HepG2 (cell line): ENCODE measurements around the gene HSPA5. TPM values are rescaled to one million over a fixed set of nuclear protein-coding genes. Genes with fewer than 3 reads are reported as not detected.

Experiments used
- HDAC2 ChIP-seq: sonication (generic); formaldehyde crosslinking; IDR thresholded peaks from 2 replicates; pipeline ENCODE4 v1.4.0; 2020; ENCODE audit warnings: missing genetic modification reagents
- HNRNPLL ChIP-seq: fragments of 200-400 bp; formaldehyde crosslinking; IDR thresholded peaks from 2 replicates; pipeline ENCODE4 v1.6.1; 2017; ENCODE audit warnings: mild to moderate bottlenecking, low read depth, low read length; ENCODE audit not compliant: poor library complexity, severe bottlenecking
- HOXA3 ChIP-seq: sonication (generic); formaldehyde crosslinking; IDR thresholded peaks from 2 replicates; pipeline ENCODE4 v1.5.0; 2020; ENCODE audit warnings: missing genetic modification reagents
- MIER3 ChIP-seq: IDR thresholded peaks from 2 replicates; pipeline ENCODE4 v1.6.1; 2016; ENCODE audit warnings: missing compliant biosample characterization, borderline replicate concordance
- NCOA1 ChIP-seq: sonication (generic); formaldehyde crosslinking; IDR thresholded peaks from 2 replicates; pipeline ENCODE4 v1.9.0; 2021; ENCODE audit warnings: missing genetic modification reagents
- RBFOX2 ChIP-seq: fragments of 200-400 bp; formaldehyde crosslinking; IDR thresholded peaks from 2 replicates; pipeline ENCODE4 v1.6.1; 2017; ENCODE audit warnings: low read depth, mild to moderate bottlenecking, low read length
- SAFB2 ChIP-seq: sonication (generic); formaldehyde crosslinking; IDR thresholded peaks from 2 replicates; pipeline ENCODE4 v1.5.1; 2020; ENCODE audit warnings: missing genetic modification reagents, low read depth, mild to moderate bottlenecking, borderline replicate concordance
- XBP1 ChIP-seq: sonication (generic); formaldehyde crosslinking; IDR thresholded peaks from 2 replicates; pipeline ENCODE4 v1.5.0; 2020; ENCODE audit warnings: missing genetic modification reagents
- ZNF12 ChIP-seq: sonication (generic); formaldehyde crosslinking; IDR thresholded peaks from 2 replicates; pipeline ENCODE4 v1.5.0; 2020; ENCODE audit warnings: missing genetic modification reagents
- ZNF713 ChIP-seq: sonication (generic); formaldehyde crosslinking; IDR thresholded peaks from 2 replicates; pipeline ENCODE4 v1.4.0; 2020; ENCODE audit warnings: mild to moderate bottlenecking, missing genetic modification reagents
- polyA plus RNA-seq, 8 experiments: library from polyadenylated mRNA; depleted of rRNA in 3 of 8; stranded (reverse) in 7 of 8; unstranded in 1 of 8; fragments of >200 nt; fragmentation: Illumina TruSeq in 4 of 8; extraction: Trizol in 4 of 8; gene quantifications; 2 replicates each; pipeline versions ENCODE4 v1.2.1 to v1.2.3, GENCODE V29; 2011 to 2016; ENCODE audit warnings: low read depth in 4 of 8, missing spikeins in 1 of 8, mixed read lengths in 1 of 8; ENCODE audit not compliant: insufficient read depth in 1 of 8
- total RNA-seq, 5 experiments: library from RNA; depleted of rRNA; stranded (reverse); fragments of >200 nt; fragmentation: Illumina TruSeq; extraction: Trizol; gene quantifications; 2 replicates each; pipeline ENCODE4 v1.2.3, GENCODE V29; 2016; ENCODE audit warnings: low read depth in 1 of 5
- TF ChIP-seq, protein P1 (sequence below): sonication (generic); formaldehyde crosslinking; IDR thresholded peaks from 2 replicates; pipeline ENCODE4 v1.8.0; 2022; ENCODE audit warnings: mild to moderate bottlenecking, missing genetic modification reagents
- TF ChIP-seq, protein P2 (sequence below): sonication (generic); formaldehyde crosslinking; IDR thresholded peaks from 2 replicates; pipeline ENCODE4 v1.8.1; 2023; ENCODE audit warnings: mild to moderate bottlenecking, missing genetic modification reagents
- TF ChIP-seq, protein P3 (sequence below): sonication (generic); formaldehyde crosslinking; IDR thresholded peaks from 2 replicates; pipeline ENCODE4 v1.9.0; 2021; ENCODE audit warnings: missing genetic modification reagents, borderline replicate concordance
- TF ChIP-seq, protein P4 (sequence below): sonication (generic); formaldehyde crosslinking; IDR thresholded peaks from 2 replicates; pipeline ENCODE4 v1.4.0; 2020; ENCODE audit warnings: missing genetic modification reagents
- TF ChIP-seq, protein P5 (sequence below): sonication (generic); formaldehyde crosslinking; IDR thresholded peaks from 2 replicates; pipeline ENCODE4 v1.8.0; 2022; ENCODE audit warnings: mild to moderate bottlenecking, missing genetic modification reagents, borderline replicate concordance

The HSPA5 gene
- total and polyA plus RNA-seq, 2 of the 13 experiments (the other 11 are each of a cell fraction or from before 2014, with no cell fraction given) = 201 to 206 TPM

DNA sequence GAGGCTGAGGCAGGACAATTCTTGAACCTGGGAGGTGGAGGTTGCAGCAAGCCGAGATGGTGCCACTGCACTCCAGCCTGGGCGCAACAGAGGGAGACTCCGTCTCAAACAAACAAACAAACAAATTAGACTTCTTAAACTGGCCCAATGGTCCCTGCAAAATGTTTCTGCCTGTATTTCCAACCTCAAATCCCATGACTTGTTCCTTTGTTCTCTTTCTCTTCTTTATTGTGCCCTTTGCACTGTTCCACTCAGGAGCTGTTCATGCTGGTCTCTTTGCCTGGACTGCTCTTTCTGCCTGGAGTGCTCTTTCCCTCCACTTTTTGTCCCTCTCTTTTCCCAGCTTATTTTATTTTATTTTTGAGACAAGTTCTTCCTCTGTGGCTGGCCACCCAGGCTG lies 36.7 kb downstream of the HSPA5 start (continued):
- TF ChIP-seq, protein P1, sequence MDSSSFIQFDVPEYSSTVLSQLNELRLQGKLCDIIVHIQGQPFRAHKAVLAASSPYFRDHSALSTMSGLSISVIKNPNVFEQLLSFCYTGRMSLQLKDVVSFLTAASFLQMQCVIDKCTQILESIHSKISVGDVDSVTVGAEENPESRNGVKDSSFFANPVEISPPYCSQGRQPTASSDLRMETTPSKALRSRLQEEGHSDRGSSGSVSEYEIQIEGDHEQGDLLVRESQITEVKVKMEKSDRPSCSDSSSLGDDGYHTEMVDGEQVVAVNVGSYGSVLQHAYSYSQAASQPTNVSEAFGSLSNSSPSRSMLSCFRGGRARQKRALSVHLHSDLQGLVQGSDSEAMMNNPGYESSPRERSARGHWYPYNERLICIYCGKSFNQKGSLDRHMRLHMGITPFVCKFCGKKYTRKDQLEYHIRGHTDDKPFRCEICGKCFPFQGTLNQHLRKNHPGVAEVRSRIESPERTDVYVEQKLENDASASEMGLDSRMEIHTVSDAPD (CRISPR knock-in tag) = no peak
- TF ChIP-seq, protein P2, sequence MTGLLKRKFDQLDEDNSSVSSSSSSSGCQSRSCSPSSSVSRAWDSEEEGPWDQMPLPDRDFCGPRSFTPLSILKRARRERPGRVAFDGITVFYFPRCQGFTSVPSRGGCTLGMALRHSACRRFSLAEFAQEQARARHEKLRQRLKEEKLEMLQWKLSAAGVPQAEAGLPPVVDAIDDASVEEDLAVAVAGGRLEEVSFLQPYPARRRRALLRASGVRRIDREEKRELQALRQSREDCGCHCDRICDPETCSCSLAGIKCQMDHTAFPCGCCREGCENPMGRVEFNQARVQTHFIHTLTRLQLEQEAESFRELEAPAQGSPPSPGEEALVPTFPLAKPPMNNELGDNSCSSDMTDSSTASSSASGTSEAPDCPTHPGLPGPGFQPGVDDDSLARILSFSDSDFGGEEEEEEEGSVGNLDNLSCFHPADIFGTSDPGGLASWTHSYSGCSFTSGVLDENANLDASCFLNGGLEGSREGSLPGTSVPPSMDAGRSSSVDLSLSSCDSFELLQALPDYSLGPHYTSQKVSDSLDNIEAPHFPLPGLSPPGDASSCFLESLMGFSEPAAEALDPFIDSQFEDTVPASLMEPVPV (CRISPR knock-in tag) = no peak
- TF ChIP-seq, protein P3, sequence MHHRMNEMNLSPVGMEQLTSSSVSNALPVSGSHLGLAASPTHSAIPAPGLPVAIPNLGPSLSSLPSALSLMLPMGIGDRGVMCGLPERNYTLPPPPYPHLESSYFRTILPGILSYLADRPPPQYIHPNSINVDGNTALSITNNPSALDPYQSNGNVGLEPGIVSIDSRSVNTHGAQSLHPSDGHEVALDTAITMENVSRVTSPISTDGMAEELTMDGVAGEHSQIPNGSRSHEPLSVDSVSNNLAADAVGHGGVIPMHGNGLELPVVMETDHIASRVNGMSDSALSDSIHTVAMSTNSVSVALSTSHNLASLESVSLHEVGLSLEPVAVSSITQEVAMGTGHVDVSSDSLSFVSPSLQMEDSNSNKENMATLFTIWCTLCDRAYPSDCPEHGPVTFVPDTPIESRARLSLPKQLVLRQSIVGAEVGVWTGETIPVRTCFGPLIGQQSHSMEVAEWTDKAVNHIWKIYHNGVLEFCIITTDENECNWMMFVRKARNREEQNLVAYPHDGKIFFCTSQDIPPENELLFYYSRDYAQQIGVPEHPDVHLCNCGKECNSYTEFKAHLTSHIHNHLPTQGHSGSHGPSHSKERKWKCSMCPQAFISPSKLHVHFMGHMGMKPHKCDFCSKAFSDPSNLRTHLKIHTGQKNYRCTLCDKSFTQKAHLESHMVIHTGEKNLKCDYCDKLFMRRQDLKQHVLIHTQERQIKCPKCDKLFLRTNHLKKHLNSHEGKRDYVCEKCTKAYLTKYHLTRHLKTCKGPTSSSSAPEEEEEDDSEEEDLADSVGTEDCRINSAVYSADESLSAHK (CRISPR knock-in tag) = no peak
- TF ChIP-seq HNRNPLL (no peak), SAFB2 (CRISPR knock-in tag) (no peak), ZNF713 (CRISPR knock-in tag) (no peak), ZNF12 (CRISPR knock-in tag) (no peak), XBP1 (CRISPR knock-in tag) (no peak), RBFOX2 (peak; percentile 47; the same call in 1 of the 2 replicates), HDAC2 (CRISPR knock-in tag) (no peak), MIER3 (CRISPR knock-in tag) (no peak), NCOA1 (CRISPR knock-in tag) (no peak), HOXA3 (CRISPR knock-in tag) (0 out of 2 replicates have a peak, but pooled peaks have one; percentile 36)
- TF ChIP-seq, protein P4, sequence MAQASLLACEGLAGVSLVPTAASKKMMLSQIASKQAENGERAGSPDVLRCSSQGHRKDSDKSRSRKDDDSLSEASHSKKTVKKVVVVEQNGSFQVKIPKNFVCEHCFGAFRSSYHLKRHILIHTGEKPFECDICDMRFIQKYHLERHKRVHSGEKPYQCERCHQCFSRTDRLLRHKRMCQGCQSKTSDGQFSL (CRISPR knock-in tag) = no peak
- TF ChIP-seq, protein P5, sequence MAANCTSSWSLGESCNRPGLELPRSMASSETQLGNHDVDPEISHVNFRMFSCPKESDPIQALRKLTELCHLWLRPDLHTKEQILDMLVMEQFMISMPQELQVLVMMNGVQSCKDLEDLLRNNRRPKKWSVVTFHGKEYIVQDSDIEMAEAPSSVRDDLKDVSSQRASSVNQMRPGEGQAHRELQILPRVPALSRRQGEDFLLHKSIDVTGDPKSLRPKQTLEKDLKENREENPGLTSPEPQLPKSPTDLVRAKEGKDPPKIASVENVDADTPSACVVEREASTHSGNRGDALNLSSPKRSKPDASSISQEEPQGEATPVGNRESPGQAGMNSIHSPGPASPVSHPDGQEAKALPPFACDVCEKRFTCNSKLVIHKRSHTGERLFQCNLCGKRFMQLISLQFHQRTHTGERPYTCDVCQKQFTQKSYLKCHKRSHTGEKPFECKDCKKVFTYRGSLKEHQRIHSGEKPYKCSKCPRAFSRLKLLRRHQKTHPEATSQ (CRISPR knock-in tag) = 0 out of 2 replicates have a peak, but pooled peaks have one; percentile 43
